ENCODE measurements around the gene PIBF1.
"Not testable (repeated sequence)": the region's sequence is repeated elsewhere in the genome, so short reads cannot be mapped to it uniquely, and the experiment has no call there.

GRCh38 chr13:72845148-72845547, 63.2 kb downstream of the PIBF1 start:
- not testable (repeated sequence) for TF ChIP-seq POLR2A, CTCF (IDR thresholded peaks at IDR 0.05)

All from adrenal gland (tissue), 5 donors.